Measurements from ENCODE around the gene ARHGAP10.

ARHGAP10 gene

GRCh38 chr4:148051403-148051802 lies 319.5 kb downstream of the ARHGAP10 start:
- no peak for DNase-seq

- no peak for DNase-seq
Measured at GRCh38 chr4:148052448-148052847, 320.6 kb downstream of the ARHGAP10 start.

GRCh38 chr4:148053298-148054003 lies 321.6 kb downstream of the ARHGAP10 start:
- no peak for DNase-seq

- no peak for DNase-seq
Measured at GRCh38 chr4:148054275-148054674, 322.4 kb downstream of the ARHGAP10 start.

GRCh38 chr4:148055844-148056243 lies 324.0 kb downstream of the ARHGAP10 start:
- no peak for DNase-seq

GRCh38 chr4:148056879-148057278 lies 325.0 kb downstream of the ARHGAP10 start:
- peak; percentile 49 for DNase-seq

GRCh38 chr4:148057516-148057915 lies 325.6 kb downstream of the ARHGAP10 start:
- no peak for DNase-seq

- no peak for DNase-seq
Measured at GRCh38 chr4:148057984-148058859, 326.3 kb downstream of the ARHGAP10 start.

- no peak for DNase-seq
Measured at GRCh38 chr4:148059617-148060180, 327.8 kb downstream of the ARHGAP10 start.

- no peak for DNase-seq
Measured at GRCh38 chr4:148060264-148061140, 328.6 kb downstream of the ARHGAP10 start.

- DNase-seq: no peak
Measured at GRCh38 chr4:148061141-148061481, 329.2 kb downstream of the ARHGAP10 start.

- no peak for DNase-seq
Measured at GRCh38 chr4:148061795-148062194, 329.9 kb downstream of the ARHGAP10 start.

GRCh38 chr4:148062301-148062950 lies 330.5 kb downstream of the ARHGAP10 start:
- no peak for DNase-seq

GRCh38 chr4:148064451-148064850 lies 332.6 kb downstream of the ARHGAP10 start:
- DNase-seq: no peak

GRCh38 chr4:148065075-148065474 lies 333.2 kb downstream of the ARHGAP10 start:
- DNase-seq: no peak

- DNase-seq: no peak
Measured at GRCh38 chr4:148067301-148067916, 335.5 kb downstream of the ARHGAP10 start.

- DNase-seq: no peak
Measured at GRCh38 chr4:148068065-148068911, 336.4 kb downstream of the ARHGAP10 start.

- DNase-seq: no peak
Measured at GRCh38 chr4:148069086-148069894, 337.4 kb downstream of the ARHGAP10 start.

- no peak for DNase-seq
Measured at GRCh38 chr4:148069895-148070178, 337.9 kb downstream of the ARHGAP10 start.

GRCh38 chr4:148071009-148071408 lies 339.1 kb downstream of the ARHGAP10 start:
- no peak for DNase-seq
